Neural progenitor cell (in vitro differentiated cells): ENCODE measurements around the gene KIF11.

Experiments
- CTCF ChIP-seq: fragments of 200-600 bp; sonication (generic); IDR thresholded peaks from 2 replicates; pipeline ENCODE4 v1.5.1; 2017; ENCODE audit warnings: antibody characterized with exemption, mild to moderate bottlenecking
- EZH2phosphoT487 ChIP-seq: fragments of 200-600 bp; sonication (generic); IDR thresholded peaks from 2 replicates; pipeline ENCODE4 v1.6.1; 2017; ENCODE audit warnings: antibody characterized with exemption

GRCh38 chr10:92655426-92655825, 62.5 kb downstream of the KIF11 start:
- TF ChIP-seq CTCF, result no peak
- TF ChIP-seq EZH2phosphoT487, result no peak
